ENCODE results near the gene TMEM161A.
"Not testable (repeated sequence)": the region's sequence is repeated elsewhere in the genome, so short reads cannot be mapped to it uniquely, and the experiment has no call there.

The TMEM161A gene

GRCh38 chr19:19155495-19156219, 17.4 kb upstream of the TMEM161A start:
- DNase-seq (ENCODE audit: insufficient read length, low spot score) (no peak), FAIRE-seq (no peak)

DNA sequence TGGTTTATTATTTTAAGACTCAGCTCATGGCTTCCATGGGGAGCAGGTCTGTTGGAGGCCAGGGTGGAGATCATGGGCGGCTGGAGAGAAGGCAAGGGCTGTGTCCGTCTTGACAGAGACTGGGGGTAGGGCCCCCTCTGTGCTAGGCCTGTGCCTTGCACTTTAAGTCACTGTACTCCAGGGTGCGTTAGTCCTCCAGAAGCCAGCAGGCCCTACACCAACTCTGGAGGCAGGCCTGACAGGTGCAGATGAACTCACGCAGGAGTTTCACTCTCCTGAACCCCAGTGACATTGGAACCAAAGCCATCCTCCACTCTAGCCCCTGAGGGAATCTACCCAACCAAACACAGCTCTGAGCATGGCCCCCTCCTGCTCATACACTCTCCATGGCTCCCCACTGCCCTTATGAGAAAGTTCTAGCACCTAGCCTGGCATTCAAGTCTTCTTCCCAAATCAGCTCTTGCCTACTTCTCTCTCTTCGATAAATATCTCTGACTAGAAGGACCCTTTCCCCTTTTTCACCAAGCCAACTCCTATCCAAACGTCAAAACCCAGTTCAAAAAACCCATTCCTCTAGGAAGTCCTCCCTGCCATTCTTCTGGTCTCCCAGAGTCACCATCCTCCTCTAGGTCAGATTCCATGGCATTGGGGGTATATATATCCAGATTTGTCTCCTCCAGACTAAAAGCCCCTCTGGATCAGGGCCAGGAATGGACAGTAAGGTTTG, 16.7 kb upstream of the TMEM161A start:
- no peak for DNase-seq (ENCODE audit: insufficient read length, low spot score)
- FAIRE-seq, result no peak

DNA sequence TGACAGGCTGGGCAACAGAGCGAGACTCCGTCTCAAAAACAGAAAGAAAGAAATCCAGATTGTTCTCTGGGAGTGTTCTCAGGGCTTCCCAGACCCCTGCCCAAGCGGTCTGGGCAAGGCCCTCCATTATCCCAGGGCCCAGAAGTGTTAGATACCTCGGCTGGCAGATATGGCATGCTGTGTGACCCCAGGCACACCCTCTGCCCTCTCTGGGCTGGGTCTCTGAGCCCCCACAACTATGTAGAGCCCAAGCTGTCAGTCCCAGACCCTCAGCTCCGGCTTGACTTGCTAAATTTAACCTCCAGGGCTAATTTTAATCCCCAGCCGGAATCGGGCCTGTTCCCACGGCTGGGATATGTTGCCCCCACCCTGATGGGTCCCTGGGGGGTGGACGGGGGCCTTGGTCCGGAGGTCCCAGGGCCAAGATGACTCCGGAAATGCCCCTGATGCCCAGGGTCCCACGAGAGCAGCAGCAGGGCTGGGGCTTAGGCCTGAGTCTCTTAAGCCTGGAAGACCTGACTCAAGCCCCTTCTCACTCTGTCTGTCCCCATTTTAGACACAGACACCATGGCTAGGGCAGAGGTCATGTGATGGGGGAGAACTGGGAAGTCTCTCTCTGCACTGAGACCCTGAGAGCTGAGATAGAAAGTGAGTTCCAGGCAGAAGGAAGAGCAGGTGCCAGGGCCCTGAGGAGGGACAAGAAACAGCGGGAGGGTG, 14.5 kb upstream of the TMEM161A start:
- no peak for DNase-seq (ENCODE audit: insufficient read length, low spot score)
- no peak for FAIRE-seq

DNA sequence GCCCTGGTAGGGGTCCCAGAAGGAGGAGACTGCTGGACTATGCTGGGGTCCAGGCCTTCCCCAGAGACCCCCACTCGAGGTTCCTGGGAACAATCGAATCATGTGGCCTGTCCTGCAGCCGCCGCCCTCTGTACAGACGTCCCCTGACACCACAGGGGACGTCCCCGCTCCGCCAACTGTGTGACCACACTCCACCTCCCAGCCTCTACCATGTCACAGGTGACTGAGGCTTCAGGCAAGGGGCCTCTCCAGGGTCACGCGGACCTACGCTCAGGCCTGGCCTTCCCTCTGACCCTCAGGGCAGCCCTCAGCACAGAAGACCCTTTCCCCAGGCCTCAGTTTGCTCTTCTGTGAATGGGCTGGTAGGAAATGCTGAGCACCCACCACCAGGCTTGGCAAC, 13.1 kb upstream of the TMEM161A start:
- no peak for FAIRE-seq
- no peak for DNase-seq (ENCODE audit: insufficient read length, low spot score)

DNA sequence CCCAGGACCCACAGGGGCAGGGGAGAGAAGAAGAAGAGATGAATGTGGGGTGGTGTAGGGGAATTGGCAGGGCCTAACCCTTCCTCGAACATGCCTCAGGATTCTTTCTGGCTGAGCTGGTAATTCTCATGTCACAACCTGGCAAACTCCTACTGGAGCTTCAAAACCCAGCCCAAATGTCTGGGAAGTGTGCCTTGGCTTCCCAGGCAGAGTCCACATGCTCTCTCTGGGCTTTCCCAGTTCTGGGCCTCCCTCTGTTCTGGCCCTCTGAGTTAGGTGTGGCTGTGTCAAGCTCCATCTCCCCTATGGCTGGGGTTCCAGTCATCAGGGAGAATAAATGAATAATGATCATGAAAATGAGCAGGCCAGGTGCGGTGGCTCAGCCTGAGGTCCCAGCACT, 11.2 kb upstream of the TMEM161A start:
- DNase-seq (ENCODE audit: insufficient read length, low spot score), result no peak
- FAIRE-seq, result no peak

GRCh38 chr19:19148504-19148903, 10.2 kb upstream of the TMEM161A start:
- not testable (repeated sequence) for FAIRE-seq; DNase-seq (ENCODE audit: insufficient read length, low spot score)

DNA sequence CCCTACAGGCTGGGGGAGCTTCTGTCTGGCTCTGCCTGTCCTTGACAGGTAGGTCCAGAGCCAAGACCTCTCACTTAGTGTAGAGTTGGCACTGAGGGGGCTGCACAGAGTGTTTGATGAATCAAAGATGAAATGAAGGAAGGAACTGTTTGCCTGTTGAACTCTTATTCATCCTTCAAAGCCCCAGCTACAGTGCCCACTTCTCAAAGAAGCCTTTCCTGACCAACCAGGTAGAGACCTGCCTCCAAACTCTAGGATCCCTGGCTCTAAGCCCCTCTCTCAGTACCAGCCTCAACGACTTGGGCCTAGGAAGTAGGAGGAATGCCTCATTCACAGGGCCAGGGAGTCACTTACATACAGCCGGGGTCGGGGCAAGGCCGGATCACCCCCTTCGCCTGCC, 9.1 kb upstream of the TMEM161A start:
- FAIRE-seq, result no peak
- no peak for DNase-seq (ENCODE audit: insufficient read length, low spot score)

DNA sequence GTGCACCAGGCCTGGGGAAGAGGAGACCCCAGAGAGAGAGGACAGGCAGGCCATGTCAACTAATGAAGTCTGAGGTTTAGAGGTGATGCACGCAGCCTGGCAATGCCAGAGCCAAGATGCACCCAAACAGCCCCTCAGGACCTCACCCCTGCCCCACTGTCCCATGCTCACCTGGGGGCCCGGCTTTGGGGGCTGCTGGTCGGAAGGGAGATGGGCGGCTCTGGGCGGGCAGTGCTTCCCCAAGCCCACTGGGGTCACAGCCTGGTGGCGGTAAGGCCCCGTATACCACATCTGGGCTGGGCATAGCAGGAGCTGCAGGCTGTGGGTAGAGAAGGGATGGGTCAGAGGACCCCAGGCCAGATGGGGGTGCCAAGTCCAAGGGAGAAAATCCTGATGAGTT, 8.6 kb upstream of the TMEM161A start:
- no peak for DNase-seq (ENCODE audit: insufficient read length, low spot score)
- FAIRE-seq, result no peak

DNA sequence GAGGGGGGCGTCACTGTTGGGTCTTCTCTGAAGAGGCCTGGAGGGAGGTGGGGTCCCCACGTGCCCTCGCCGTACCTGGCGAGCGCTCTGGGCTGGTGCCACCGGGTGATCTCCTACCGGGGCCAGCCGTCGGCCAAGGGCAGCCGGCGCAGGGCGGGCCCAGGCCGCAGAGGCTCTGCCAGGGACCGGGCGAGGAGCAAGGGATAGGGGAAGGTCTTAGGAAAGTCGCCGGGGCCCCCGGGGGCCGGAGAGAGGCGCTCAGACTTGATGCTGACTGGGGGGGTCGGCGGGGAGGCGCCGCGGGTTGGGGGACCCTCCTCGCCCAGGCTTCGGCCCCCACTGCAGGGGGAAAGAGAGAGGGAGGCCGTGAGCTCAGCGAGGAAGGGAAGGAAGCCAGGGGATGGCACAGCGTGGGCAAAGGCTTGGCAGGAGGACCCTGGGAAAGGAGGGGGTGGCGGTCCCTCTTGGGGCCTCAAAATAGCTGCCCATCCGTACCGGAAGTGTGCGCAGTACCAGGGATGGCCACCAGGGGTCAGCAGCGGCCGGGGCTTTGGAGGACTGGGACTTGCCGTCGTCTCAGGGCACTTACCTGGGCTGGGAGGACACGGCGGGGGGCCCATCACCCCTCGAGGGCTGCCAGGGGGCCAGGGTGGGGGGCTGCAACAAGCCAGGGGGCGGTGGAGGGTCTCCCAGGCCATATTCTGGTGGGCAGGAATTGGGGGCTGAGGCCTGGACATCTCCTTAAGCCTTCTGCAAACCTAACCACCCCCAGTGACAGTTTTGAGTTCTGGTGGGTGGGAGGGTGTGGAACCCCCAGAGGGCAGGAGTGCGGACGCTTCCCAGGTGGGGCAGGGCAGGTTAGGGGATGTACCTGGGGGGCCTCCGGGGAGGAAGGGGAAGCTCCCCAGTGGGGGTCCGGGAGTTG, 7.7 kb upstream of the TMEM161A start:
- DNase-seq (ENCODE audit: insufficient read length, low spot score), result peak; percentile 75
- peak; percentile 84 for FAIRE-seq

- FAIRE-seq (no peak), DNase-seq (ENCODE audit: insufficient read length, low spot score) (no peak)
Observed at GRCh38 chr19:19145281-19145680, 7.0 kb upstream of the TMEM161A start.

- no peak for DNase-seq (ENCODE audit: insufficient read length, low spot score)
- FAIRE-seq, result no peak
Observed at GRCh38 chr19:19142347-19142746, 4.1 kb upstream of the TMEM161A start.

GRCh38 chr19:19140476-19140875, 2.2 kb upstream of the TMEM161A start:
- FAIRE-seq (no peak), DNase-seq (ENCODE audit: insufficient read length, low spot score) (no peak)

DNA sequence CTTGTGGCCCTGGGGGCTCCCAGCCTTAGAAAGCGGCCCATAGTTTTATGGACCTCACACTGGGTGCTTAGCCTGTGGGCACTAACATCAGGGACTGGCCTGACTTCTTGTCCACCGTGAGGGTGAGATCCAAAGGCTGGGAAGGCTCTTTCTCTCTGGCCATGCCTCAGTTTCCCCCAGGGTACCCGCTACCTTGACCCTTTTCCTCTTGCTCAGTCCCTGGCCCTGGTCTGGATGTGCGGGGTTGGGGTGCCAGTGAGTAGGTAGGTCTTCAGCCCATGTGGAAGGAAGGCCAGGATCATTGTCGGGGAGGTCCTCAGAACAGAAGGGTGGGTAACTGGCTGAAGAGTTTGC, 1.6 kb upstream of the TMEM161A start:
- no peak for DNase-seq (ENCODE audit: insufficient read length, low spot score)
- no peak for FAIRE-seq

- no peak for FAIRE-seq
- DNase-seq (ENCODE audit: insufficient read length, low spot score), result no peak
Observed at GRCh38 chr19:19137556-19138108, 646 bp downstream of the TMEM161A start.

GRCh38 chr19:19135713-19136112, 2.6 kb downstream of the TMEM161A start:
- not testable (repeated sequence) for FAIRE-seq; DNase-seq (ENCODE audit: insufficient read length, low spot score)

- FAIRE-seq (no peak), DNase-seq (ENCODE audit: insufficient read length, low spot score) (no peak)
Observed at GRCh38 chr19:19134687-19135158, 3.6 kb downstream of the TMEM161A start.

DNA sequence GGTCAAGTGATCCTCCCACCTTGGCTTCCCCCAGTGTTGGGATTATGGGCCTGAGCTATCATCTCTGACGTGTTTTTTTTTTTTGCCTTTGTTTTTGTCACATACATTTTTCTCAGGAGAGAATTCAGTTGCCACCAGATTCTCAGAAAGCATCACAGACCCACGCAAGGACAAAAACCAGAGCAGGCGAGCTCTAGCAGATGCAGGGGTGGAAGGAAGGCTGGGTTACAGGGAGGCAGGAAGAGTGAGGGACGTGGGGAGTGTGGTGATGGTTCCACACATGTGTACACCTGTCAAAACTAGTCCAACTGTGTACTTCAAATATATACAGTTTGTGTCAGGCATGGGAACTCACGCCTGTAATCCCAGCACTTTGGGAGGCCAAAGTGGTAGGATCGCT, 4.3 kb downstream of the TMEM161A start:
- FAIRE-seq (no peak), DNase-seq (ENCODE audit: insufficient read length, low spot score) (no peak)

DNA sequence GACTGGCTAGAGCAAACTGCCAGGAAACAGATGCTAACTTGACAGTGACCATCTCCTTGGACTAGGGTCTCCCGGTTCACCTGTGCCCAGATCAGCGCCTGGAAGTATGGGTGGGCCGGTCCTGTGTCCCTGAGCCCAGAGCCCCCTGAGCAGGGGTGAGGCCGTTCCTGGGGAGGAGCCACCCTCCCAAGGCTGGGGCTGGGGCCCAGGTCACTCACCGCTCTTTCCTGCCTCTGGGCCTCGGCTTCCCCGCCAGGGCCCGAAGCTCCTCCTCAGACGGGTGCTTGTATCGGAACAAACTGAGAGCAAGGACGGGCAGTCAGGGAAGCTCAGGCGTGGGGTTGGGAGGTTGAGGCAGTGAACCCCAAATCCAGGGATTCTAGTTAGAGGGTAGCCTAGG, 5.4 kb downstream of the TMEM161A start:
- no peak for FAIRE-seq
- DNase-seq (ENCODE audit: insufficient read length, low spot score), result no peak

- DNase-seq (ENCODE audit: insufficient read length, low spot score), result no peak
- peak; percentile 13 for FAIRE-seq
Observed at GRCh38 chr19:19131989-19132388, 6.3 kb downstream of the TMEM161A start.

DNA sequence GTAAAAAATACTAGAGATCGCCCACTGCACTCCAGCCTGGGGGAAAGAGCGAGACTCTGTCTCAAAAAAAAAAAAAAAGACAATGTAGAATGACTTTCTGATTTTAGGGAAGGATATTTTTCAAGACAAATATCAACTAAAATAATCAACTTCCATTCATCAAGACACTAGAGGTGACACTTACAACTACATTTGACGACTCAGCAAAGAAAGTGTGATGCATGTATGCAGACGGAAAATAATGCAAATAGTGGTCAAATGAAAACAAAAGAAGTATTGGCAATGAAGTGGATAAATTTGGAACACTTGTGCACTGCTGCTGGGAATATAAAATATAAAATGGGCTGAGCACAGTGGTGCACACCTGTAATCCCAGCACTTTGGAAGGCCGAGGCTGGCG, 12.2 kb downstream of the TMEM161A start:
- no peak for DNase-seq (ENCODE audit: insufficient read length, low spot score)
- no peak for FAIRE-seq
